HG02970 (cell line): ENCODE measurements around the gene LASP1.
"Not testable (repeated sequence)": the region's sequence is repeated elsewhere in the genome, so short reads cannot be mapped to it uniquely, and the experiment has no call there.

Source experiments
- ATAC-seq: cut with Tn5 transposase; IDR thresholded peaks from one replicate; pipeline ENCODE4 v1.9.1; 2021; ENCODE audit warnings: mild to moderate bottlenecking, moderate library complexity, moderate number of reproducible peaks; ENCODE audit not compliant: unreplicated experiment, low FRiP score

Gene LASP1

GRCh38 chr17:38869526-38870258 lies at the start of gene LASP1:
Gene LASP1, plus strand, starts transcription at chr17:38870058. Its CDS starts 132 bp downstream, at chr17:38870190.
- peak; percentile 44 for ATAC-seq

DNA sequence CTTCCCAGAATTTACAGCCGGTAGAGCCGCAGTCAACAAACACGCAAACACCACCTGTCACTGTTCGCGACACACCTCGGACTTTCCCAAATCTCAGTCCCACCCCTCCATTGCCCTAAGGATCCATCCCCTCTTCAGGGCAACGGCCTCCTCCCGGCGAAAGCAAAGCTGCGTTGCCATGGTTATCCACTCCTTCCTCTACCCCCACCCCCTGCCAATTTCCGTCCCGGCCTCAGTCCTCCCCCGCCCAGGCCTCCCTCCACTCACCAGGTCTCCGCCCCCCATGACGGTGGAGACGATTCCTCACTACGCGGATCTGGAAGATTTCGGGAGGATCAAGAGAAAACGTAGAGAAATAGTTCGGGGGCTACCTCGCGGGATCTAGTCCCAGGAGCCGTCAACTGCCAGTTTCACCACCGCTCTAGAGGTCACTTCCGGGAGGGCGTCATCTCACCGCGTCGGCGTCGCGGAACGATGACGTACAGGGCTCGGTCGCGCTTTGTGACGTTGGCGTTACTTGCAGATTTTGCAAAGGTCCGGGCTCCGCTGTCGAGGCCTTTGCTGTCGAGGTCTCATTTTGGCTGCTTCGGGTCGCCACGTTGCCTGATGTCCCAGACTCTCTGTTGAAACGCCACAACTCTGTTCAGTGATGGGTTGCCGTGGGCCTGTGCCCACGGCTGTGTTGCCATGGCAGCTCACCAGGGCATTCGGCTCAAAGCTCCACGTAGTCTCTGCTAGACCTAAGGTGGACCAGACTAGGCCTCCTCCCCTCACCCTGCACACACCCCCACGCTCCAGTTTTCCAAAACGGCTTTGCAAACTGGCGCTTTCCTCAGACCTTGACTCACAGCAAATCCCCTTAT lies 44.7 kb upstream of the LASP1 start, which contains the start of gene CWC25:
Gene CWC25, minus strand, starts transcription at position 423 of the 863 bp plus-strand sequence. Its CDS starts 138 bp downstream, at position 285.
- peak; percentile 72 for ATAC-seq

GRCh38 chr17:38825762-38826247 lies 44.1 kb upstream of the LASP1 start:
- ATAC-seq, result no peak

DNA sequence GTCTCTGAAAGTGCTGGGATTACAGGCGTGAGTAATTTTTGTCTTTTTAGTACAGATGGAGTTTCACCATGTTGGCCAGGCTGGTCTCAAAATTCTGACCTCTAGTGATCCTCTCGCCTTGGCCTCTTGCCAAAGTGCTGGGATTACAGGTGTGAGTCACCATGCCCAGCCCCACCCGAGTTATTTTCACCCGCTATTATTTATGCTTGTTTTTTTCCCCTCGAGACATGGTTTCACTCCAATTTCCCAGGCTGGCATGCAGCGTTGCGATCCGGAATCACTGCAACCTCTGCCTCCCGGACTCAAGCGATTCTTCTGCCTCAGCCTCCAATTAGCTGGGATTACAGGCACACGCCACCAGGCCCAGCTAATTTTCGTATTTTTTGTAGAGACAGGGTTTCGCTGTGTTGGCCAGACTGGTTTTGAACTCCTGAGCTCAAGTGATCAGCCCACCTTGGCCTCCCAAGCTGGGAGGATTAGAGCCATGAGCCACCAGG lies 25.5 kb upstream of the LASP1 start:
- no peak for ATAC-seq

- no peak for ATAC-seq
Observed at GRCh38 chr17:38848557-38848891, 21.3 kb upstream of the LASP1 start.

DNA sequence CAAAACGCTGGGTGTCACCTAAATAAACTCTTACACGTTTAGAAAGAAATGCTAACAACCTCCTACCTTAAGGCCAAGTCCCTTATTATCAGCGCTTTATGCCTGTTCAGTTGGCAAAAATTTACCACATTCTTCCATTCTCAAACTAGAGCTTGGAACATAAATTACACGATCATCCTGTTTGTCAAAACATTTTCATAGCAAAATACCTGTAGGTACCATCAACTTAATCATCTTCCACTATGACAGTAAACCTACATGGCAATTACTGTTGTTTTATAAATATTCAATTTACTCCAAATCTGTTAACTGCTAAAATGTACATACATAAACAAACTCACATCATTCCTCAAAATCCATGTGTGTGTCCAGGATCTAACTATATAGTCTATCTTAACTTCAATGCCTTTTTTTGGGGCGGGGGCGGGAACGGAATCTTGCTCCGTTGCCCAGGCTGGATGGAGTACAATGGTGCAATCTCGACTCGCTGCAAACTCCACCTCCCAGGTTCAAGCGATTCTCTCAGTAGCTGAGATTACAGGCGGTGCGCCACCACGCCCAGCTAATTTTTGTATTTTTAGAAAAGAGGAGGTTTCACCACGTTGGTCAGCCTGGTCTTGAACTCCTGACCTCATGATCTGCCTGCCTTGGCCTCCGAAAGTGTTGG lies 20.8 kb upstream of the LASP1 start:
- no peak for ATAC-seq

GRCh38 chr17:38850374-38850773 lies 19.5 kb upstream of the LASP1 start:
- ATAC-seq, result no peak

GRCh38 chr17:38851434-38851833 lies 18.4 kb upstream of the LASP1 start:
- no peak for ATAC-seq

DNA sequence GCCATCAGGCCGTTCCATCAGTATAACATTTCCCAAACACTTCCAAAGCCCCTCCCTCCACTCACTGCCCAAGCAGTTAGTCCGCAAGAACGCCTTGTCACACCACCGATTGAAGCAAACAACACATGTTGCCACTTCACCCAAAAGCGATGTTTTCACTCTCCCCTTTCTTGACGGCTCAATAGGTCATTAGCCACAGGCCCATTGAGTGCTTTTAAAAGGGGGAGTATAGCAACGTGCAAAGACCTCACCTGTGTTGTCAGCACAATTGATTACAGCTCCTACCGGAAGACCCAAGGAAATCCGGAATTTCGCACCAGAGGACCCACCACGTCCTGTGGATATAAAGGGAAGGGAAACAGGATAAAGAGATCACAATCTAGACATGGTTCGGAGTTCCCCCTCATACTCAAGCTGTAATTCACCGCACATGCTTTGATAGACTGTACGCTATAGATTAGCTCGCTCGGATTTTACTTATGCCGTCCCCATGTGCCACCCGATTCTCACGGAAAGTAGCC lies 17.0 kb upstream of the LASP1 start:
- ATAC-seq, result peak; percentile 1

DNA sequence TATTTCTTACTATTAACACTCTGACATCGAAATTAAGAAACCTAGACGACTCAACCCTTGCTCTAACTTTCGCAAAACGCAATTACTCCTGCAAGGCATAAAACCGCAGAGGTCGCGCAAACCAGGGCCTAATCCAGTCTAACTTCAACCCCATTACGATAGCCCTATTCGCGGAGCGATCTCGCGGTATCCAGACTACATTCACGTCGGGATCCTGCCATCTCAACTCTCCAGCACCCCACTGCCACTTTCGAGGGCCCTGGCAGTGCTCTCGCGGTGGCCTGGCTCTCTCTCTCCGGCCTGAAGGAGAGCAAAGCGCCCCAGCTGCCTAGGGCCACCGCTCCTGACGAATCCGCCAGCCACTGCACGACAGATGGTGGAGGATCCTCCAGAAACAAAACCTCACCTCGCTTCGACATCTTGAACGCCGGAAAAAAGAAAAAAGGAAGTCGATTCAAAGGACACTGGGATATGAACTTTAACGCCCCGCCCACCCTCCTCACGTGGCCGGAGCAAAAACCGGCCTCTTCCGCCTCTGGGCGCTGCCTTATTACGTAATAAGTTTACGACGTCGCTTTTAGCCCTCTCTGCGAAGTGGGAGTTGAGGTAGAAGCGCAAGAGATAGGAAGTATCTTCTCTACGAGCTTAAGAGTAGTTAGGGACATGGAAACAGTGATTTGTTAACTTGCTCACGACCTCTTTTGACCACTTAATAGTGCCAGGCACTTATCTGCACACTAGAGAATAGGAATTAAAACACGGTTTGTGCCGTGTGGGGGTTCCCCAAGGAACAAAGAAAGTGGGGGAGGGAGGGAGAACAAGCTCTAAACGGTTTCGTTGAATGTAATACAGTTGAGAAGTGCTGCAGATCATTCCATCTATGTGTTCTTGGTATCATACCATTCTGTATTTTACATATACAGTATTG lies 16.3 kb upstream of the LASP1 start, which contains the start of gene RPL23:
Gene RPL23, minus strand, starts transcription at position 430 of the 928 bp plus-strand sequence. Its CDS starts 11 bp downstream, at position 419.
- ATAC-seq, result peak; percentile 80

- not testable (repeated sequence) for ATAC-seq
Observed at GRCh38 chr17:38855101-38855714, 14.7 kb upstream of the LASP1 start.

- ATAC-seq, result no peak
Observed at GRCh38 chr17:38857271-38857670, 12.6 kb upstream of the LASP1 start.

GRCh38 chr17:38861399-38861843 lies 8.4 kb upstream of the LASP1 start:
- no peak for ATAC-seq

GRCh38 chr17:38864636-38865398 lies 5.0 kb upstream of the LASP1 start:
- ATAC-seq, result no peak

DNA sequence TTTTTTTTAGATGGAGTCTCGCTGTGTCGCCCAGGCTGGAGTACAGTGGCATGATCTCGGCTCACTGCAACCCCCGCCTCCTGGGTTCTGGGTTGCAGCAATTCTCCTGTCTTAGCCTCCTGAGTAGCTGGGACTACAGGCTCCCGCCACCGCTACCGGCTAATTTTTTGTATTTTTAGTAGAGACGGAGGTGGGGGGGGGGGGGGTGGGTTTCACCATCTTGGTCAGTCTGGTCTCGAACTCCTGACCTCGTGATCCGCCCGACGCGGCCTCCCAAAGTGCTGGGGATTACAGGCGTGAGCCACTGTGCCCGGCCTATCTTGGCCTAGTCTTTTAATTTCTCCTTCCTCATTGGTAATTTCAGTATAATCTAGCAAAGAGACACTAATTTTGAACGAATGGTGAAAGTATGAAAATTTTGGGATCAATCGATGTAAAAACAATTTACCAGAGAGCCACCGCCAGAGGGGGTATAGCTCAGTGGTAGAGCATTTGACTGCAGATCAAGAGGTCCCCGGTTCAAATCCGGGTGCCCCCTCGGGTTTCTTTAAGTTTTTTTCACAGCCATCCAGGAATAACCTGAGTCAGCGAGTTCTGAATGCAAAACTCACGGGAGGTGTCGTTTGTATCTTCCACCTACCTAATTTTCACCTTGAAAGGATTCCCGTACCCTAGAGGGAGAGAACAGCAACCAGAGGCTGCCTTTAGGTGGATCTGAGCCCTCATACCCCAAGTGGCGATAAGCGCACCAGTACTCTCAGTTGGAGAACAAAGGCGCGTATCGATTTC lies 2.5 kb upstream of the LASP1 start:
- ATAC-seq, result no peak

- ATAC-seq, result no peak
Observed at GRCh38 chr17:38867968-38868816, 1.7 kb upstream of the LASP1 start.
